HEK293T (cell line): ENCODE data around the gene GPATCH8.

Source experiments
- CTCF ChIA-PET: fragments of 350-600 bp; formaldehyde crosslinking; extraction: SDS; loops from one replicate; lab custom pipeline; 2021; ENCODE audit warnings: antibody characterized with exemption, inconsistent platforms; lab: Yijun Ruan, JAX
- POLR2A ChIA-PET: fragments of 350-600 bp; formaldehyde crosslinking; extraction: SDS; loops from one replicate; lab custom pipeline; 2020; ENCODE audit warnings: antibody characterized with exemption, inconsistent platforms; lab: Yijun Ruan, JAX
- DNase-seq: peaks from one replicate; pipeline ENCODE4 v3.0.0; 2012; ENCODE audit warnings: mixed read lengths; ENCODE audit errors: extremely low spot score
- ARNT ChIP-seq: fragments of 450-650 bp; IDR thresholded peaks from 2 replicates; pipeline ENCODE4 v1.6.1; 2017; ENCODE audit warnings: mild to moderate bottlenecking
- BHLHE40 ChIP-seq: fragments of 450-650 bp; IDR thresholded peaks from 2 replicates; pipeline ENCODE4 v1.6.1; 2016; ENCODE audit warnings: mild to moderate bottlenecking, moderate library complexity, borderline replicate concordance
- CTBP1 ChIP-seq: fragments of 450-650 bp; IDR thresholded peaks from 2 replicates; pipeline ENCODE4 v1.6.1; 2016; ENCODE audit warnings: borderline replicate concordance
- ELF4 ChIP-seq: fragments of 450-650 bp; IDR thresholded peaks from 2 replicates; pipeline ENCODE4 v1.6.1; 2017; ENCODE audit warnings: antibody characterized with exemption
- FOXA1 ChIP-seq: fragments of 450-650 bp; IDR thresholded peaks from 2 replicates; pipeline ENCODE4 v1.6.1; 2016; ENCODE audit warnings: mild to moderate bottlenecking
- FOXK2 ChIP-seq: fragments of 450-650 bp; IDR thresholded peaks from 2 replicates; pipeline ENCODE4 v1.6.1; 2016; ENCODE audit warnings: mild to moderate bottlenecking
- FOXM1 ChIP-seq: fragments of 450-650 bp; IDR thresholded peaks from 2 replicates; pipeline ENCODE4 v1.6.1; 2017; ENCODE audit warnings: mild to moderate bottlenecking, borderline replicate concordance
- HDGF ChIP-seq: fragments of 450-650 bp; IDR thresholded peaks from 2 replicates; pipeline ENCODE4 v1.6.1; 2017; ENCODE audit warnings: antibody characterized with exemption, borderline replicate concordance
- L3MBTL2 ChIP-seq: fragments of 450-650 bp; conservative IDR thresholded peaks from 2 replicates; pipeline ENCODE4 v1.6.1; 2016; ENCODE audit warnings: mild to moderate bottlenecking
- LEF1 ChIP-seq: fragments of 450-650 bp; IDR thresholded peaks from 2 replicates; pipeline ENCODE4 v1.6.1; 2017; ENCODE audit warnings: mild to moderate bottlenecking, borderline replicate concordance
- NFRKB ChIP-seq: fragments of 450-650 bp; IDR thresholded peaks from 2 replicates; pipeline ENCODE4 v1.6.1; 2016; ENCODE audit warnings: mild to moderate bottlenecking, moderate library complexity
- SP1 ChIP-seq: fragments of 450-650 bp; IDR thresholded peaks from 2 replicates; pipeline ENCODE4 v1.6.1; 2017
- SUZ12 ChIP-seq: fragments of 450-650 bp; IDR thresholded peaks from 2 replicates; pipeline ENCODE4 v1.6.1; 2016; ENCODE audit warnings: mild to moderate bottlenecking
- TARDBP ChIP-seq: fragments of 450-650 bp; IDR thresholded peaks from 2 replicates; pipeline ENCODE4 v1.6.1; 2016
- ZNF384 ChIP-seq: fragments of 450-650 bp; IDR thresholded peaks from 2 replicates; pipeline ENCODE4 v1.6.1; 2016
- TF ChIP-seq, protein P1 (sequence below): fragments of 450-650 bp; IDR thresholded peaks from 2 replicates; pipeline ENCODE4 v1.6.1; 2016

The GPATCH8 gene

DNA sequence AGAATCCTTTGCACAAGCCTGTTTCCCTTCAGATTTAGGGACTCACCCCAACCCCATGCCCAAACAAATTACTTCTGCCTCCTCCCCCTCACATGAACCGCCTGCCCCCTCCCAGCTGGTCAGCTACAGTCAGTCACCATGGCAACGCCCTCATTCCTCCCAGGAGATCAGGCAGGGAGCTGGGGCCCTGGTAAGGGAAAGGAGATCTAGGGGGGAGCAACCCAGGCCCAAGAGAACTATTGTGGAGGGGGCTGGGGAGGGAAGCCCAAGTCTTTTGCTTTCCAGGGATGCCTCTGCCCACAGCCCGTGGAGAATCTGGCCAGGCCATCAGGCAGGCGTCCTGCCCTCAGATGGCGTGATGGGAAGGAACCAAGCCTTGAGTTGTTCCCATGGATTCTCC is 142.4 kb downstream of the GPATCH8 start:
- TF ChIP-seq FOXA1 (no peak), CTBP1 (no peak), HDGF (no peak), SUZ12 (no peak), ZNF384 (no peak), FOXM1 (no peak), SP1 (no peak), ELF4 (no peak), FOXK2 (no peak), LEF1 (no peak), BHLHE40 (no peak)
- TF ChIP-seq, protein P1, sequence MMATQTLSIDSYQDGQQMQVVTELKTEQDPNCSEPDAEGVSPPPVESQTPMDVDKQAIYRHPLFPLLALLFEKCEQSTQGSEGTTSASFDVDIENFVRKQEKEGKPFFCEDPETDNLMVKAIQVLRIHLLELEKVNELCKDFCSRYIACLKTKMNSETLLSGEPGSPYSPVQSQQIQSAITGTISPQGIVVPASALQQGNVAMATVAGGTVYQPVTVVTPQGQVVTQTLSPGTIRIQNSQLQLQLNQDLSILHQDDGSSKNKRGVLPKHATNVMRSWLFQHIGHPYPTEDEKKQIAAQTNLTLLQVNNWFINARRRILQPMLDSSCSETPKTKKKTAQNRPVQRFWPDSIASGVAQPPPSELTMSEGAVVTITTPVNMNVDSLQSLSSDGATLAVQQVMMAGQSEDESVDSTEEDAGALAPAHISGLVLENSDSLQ = no peak
- DNase-seq = no peak
- ChIA-PET POLR2A (interaction anchor here (1.9 to 3.2 kb wide), 2 partner anchors 16 to 25 kb away, joined by 6 to 12 read pairs; partner anchors contain the start of gene GRN), CTCF (no interaction called here)

DNA sequence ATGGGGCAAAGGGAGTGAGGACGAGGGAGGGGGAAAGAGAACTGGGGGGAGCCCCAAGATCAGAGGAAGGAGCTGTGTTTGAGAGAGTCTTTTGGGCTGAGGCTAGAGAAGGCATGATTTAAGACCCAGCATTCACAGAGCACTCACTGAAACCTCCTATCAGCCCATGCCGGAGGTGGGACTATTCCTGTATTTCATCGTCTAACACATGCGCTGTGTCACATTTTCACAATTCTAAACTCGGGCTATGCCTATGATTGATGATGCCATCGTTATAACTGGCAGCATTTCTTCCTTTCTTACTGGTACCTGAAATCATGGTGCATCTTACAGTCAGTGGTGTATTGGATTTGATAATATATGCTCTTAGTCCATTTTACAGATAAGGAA is 143.1 kb downstream of the GPATCH8 start:
- TF ChIP-seq SUZ12 (no peak), L3MBTL2 (no peak), HDGF (no peak), FOXA1 (no peak), CTBP1 (no peak), BHLHE40 (no peak), SP1 (no peak), ZNF384 (no peak), FOXK2 (no peak), ARNT (no peak), NFRKB (no peak), LEF1 (no peak), ELF4 (no peak), TARDBP (no peak), FOXM1 (no peak)
- TF ChIP-seq, protein P1 = no peak

DNA sequence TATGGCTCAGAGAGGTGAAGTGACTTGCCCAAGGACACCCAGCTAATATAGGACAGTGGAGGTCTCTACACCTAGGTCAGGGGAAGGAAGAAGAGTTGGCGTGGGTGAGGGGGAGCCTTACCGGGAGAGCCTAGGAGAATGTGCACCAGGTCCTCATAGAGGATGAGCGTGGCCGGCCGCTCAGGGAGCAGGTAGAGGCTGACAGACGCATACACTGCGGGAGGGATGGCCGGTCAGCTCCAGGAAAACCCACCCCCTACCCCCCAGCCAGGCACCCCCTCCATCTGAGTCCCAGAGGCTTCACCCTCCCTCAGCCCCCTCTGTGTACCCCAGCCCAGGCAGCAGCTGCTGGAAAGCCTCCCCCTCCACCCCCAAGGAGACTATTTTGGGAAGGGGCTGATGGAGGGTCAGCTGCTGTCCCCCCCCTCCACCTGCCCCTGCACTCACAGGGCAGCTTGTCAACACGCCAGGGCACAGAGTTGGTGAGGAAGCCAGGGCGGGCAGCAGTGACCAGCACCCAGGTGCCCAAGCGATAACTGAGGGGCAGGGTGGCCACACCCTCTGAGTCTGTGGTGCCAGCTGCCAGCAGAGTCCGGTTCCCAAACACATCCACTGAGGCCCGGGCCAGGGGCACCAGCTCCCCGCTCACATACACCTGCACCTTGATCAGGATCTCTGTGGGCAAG is 143.6 kb downstream of the GPATCH8 start:
- ChIA-PET CTCF (interaction anchor here (0.6 to 1.5 kb wide), 3 partner anchors 10 to 24 kb away, joined by 4 to 5 read pairs (median 4); partner anchors contain the start of gene GRN), POLR2A (interaction anchor here (0.7 to 2.6 kb wide), 4 partner anchors 15 to 173 kb away, joined by 3 to 14 read pairs (median 5); partner anchors contain the start of genes GPATCH8, GRN and TMUB2)
- no peak for DNase-seq
- TF ChIP-seq L3MBTL2 (no peak), FOXA1 (no peak), HDGF (no peak), FOXK2 (no peak), ARNT (no peak), LEF1 (no peak), SUZ12 (no peak), BHLHE40 (no peak), FOXM1 (no peak), ELF4 (no peak), CTBP1 (no peak)
- TF ChIP-seq, protein P1 = no peak

More for the DNA sequence above, 143.1 kb downstream of the GPATCH8 start:
- DNase-seq = no peak
- POLR2A ChIA-PET = interaction anchor here (0.7 to 3.2 kb wide), 5 partner anchors 15 to 174 kb away, joined by 3 to 14 read pairs (median 6); partner anchors contain the start of genes GPATCH8, GRN and TMUB2
- CTCF ChIA-PET = interaction anchor here (0.6 to 1.5 kb wide), 3 partner anchors 10 to 25 kb away, joined by 4 to 5 read pairs (median 4); partner anchors contain the start of gene GRN

DNA sequence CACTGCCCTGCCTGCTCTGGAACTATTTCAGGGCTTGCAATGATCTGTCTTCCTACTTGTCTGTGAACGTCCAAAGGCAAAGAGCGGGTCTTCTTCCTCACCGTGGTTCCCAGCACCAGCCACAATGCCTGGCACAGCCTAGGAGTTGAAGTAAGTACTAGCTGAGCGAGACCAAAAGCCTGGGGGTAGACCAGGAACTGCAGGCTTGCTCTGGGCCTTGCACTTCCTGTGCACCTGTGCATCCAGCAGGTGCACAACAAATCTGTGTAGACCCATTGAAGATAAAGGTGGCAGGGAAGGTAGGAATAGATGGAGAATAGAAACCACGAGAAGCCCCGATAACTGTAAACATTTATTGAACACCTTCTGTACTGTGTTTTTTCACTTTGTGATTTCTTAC is 144.2 kb downstream of the GPATCH8 start:
- DNase-seq = no peak
- TF ChIP-seq CTBP1 = no peak
- no peak for TF ChIP-seq ARNT
- TF ChIP-seq SUZ12 = no peak
- no peak for TF ChIP-seq TARDBP
- TF ChIP-seq, protein P1 = no peak
- no peak for TF ChIP-seq L3MBTL2
- TF ChIP-seq FOXK2 = no peak
- TF ChIP-seq BHLHE40 = no peak
- TF ChIP-seq ZNF384 = no peak
- TF ChIP-seq FOXA1 = no peak
- TF ChIP-seq LEF1 = no peak
- TF ChIP-seq HDGF = no peak
- TF ChIP-seq FOXM1 = no peak
- no peak for TF ChIP-seq ELF4
- no peak for TF ChIP-seq SP1
- ChIA-PET POLR2A (interaction anchor here (2.6 kb wide), 1 partner anchor 14 kb away, joined by 14 read pairs; the partner anchor contains the start of gene GRN), CTCF (interaction anchor here (1.5 kb wide), 1 partner anchor 9 kb away, joined by 4 read pairs; no protein-coding TSS in a partner anchor)
